NCI-H2171 (cell line): Measurements from ENCODE around the gene MAML2.

Source experiments
- DNase-seq: peaks from one replicate; lab custom pipeline; 2025; lab: John Stamatoyannopoulos, UW

MAML2 gene

DNA sequence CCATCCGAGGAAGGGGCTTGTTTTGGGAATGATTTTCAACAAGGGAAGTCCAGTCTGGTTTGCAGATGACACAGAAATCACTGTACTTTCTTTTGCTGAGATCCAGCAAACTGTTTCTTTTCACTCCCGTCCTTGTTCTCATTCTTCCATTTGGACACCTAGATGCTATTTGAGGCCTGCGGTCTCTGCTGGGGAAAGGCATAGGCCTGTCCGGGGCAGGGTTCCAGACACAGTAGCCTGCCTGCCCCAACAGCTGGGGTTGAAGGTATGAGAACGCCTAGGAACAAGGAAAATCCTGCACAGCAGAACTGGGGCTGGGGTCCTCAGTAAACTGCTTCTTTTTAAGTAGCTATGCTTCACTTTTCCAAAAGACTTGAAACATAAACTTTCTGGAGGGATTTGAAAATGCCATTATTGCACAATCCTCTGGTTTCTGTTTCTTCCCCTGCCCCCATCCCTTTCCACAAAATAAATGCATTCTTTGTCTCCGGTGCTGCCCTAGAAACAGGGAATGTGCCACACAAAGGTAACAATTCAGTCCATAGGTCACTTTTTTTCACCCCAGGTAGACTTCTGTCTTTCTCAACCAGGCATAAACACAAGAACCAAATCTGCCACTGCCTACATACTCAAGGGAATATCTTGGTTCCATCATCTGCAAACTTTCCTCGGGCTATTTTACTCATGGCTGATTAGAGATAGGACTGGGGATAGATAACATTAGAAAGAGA lies 244.3 kb downstream of the MAML2 start:
- no peak for DNase-seq

DNA sequence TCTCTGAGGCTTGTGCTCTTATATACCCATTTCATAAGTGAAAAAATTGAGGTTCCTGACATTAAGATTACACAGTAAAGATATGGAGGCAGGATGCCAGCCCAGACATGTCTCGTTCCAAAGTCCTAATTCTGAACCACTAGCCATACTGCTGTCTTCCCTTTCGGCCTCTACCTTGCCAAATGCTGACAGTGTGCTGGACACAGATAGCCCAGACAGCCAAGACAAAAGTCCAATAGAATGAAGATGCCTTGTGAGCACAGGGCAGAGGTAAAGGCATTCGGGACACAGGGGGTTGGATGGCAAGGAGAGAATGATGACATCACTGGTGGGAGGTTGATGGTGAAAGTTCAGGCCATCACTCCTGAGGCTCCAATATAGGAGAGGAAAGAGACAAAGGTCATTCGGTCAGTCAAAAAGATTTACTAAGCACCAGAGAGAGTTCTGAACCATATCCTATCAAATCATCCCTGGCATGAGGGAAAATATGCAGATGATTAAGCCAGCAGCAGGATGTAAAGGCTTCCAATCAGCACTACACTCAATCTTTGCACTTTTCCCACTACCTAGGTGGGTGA lies 245.1 kb downstream of the MAML2 start:
- no peak for DNase-seq

DNA sequence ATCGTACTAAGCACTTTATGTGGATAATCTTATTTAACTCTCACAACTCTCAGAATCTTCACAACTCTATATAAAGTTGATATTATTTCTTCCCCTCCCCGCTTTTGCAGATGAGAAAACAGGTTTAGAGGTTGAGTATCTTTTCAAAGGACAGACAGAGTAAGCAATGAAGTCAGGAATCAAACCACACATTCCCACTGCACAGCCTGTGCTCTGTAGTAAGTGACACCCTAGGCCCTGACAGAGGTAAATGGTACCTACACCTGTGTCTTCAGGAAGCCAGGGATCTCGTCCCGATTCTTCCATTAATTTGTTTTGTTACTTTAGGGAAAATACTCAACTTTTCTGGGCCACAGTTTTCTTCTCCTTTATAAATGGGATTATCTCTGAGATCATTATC lies 246.6 kb downstream of the MAML2 start:
- no peak for DNase-seq

DNA sequence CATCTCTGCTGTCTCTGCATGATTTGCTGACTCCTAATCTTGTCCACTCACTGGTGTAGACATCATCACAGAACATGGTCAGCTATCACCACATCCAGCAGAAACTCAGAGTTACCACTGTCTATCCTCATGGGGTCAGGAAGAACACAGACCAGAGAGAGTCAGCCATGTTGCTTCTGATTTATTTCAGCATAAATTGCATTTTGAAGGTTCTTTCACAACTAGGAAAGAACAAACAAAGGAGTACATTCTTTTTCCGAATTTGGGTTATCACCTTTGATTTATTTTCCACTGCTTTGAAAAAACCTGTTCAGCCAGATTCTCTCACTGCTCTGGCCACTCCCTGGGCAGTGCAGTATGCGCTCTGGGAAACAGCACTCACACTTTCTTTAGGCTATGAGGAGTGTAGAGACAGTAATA lies 247.1 kb downstream of the MAML2 start:
- DNase-seq = no peak

DNA sequence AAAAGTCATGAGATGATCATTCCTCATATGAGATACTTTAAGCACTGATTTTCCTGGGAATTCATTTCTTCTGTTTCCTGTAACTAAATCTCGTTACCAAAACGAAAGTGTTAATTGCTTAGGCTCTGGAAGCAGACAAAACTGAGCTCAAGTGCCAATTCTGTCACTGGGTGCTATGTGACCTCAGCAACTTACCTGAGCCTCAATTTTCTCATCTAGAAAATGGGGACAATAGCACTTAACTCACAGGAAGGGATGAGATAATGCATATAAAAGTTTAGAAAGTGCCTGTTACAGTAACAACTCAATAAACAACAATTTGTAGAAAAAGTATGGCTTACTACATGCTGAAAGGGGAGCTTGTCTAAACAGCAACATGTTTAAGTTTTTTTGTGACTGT lies 248.8 kb downstream of the MAML2 start:
- DNase-seq = no peak

DNA sequence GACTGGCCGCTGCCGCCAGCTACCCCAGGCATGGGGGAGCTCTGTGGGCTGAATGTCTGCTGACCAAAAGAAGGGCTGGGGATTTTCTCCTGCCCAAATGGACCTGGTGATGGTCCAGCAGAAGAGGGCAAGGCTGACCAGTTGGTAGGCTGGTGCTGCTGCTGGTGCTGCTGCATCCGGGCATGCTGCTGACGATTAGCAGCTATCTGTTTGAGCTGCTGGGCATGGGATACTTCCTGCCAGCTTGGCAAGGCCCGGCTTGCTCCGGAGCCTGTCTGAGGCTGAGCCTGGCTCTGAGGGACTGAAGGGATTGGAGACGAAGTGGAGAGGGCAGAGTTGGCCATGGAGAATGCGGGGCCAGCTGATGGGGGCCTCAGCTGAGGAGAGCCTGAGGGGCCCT lies 250.5 kb downstream of the MAML2 start:
- no peak for DNase-seq

DNA sequence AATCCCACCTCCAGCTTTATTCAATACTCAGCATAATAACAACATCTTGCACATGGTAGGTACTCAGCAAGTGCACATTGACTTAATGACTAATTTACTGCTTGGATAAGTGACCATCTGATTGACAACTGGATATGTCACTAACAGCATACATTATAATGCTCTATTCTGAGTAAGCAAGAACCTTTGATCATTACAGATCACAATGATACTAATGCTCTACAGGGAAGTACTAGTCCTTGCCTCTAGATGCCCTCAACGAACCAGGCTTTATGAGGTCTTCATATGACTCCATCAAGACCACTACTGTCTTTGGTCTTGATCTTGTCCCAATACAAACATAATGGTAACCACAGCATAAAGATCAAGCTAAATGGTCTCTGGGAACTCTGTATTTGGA lies 251.5 kb downstream of the MAML2 start:
- DNase-seq = no peak

DNA sequence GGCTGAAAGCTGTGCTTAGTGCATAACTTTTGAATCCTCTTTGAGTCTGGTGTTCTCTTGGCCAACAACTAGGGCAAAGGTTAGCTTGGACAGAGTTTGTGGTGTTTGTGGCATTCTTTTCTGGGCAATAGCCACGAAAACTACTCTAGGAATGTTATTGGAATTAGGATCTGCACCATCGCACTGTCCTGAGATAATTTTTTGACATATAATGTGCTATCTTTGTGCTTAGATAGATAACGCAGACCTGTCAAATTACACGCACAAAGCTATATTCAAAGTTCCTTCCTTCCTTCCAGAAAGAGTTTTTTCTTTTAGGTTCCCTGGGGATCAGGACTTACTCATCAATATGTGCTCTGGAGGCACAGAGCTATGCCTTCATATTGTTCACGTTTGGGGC lies 252.3 kb downstream of the MAML2 start:
- DNase-seq = no peak

DNA sequence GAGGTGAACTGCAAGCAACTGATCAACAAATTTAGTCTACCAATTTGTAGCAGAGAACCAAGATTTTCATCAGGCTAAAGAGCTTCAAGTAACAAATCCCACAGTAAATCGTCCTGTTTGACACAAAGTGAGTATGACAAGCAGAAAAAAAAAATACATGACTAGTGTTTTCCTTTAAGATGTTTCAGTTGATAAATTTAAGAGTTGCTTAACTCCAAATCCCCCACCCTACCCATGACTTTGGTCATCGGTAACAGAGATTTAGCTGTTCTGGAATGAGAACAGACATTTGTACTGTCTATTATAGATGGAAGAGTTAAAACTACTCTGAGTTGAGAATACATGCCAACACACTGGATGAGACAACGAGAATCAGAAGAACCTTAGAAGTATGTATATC lies 254.1 kb downstream of the MAML2 start:
- DNase-seq = no peak

DNA sequence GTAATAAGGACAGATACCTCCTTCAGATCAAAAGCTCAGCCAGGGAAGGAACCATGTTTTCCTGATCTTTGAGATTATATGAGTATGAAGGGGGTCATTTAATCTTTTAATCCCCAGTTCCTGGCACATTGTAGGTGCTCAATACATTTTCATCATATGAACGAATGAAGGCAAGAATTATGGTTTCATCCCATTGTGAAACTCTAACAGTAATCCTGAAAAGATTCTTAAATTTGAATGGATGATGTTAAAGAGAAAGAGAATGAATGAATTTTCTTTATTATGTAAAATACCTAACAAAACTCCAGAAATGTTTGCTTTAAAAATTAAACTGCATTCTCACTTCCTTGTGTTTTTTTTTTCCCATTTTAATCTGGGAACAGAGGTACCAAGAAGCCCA lies 256.9 kb downstream of the MAML2 start:
- no peak for DNase-seq

DNA sequence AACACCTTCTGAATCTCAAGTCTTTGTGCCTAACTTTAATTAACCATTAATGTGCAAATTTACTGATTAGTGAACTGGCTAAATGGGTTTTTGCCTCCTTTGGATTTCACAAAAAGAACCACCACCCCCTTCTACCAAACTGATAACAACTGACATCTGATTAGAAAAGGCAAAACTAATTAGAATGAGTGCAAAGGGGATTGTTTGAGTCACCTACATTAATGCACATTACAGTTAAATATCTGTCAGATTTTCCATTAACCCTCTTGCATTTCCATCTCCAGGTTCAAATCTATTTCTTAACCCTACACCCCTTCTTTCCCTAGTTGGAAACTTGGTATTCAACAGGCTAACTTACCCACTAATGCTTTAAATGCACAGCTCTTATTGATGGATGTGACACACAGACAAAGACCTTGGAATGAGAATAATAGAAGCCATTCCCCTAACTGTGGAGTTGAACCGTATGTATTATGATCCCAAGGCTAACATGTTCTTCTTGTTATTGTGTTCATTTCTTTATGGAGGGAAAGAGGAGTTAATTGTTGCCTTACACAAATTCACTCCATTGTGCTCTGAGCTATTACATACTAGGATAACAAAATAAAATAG lies 257.6 kb downstream of the MAML2 start:
- DNase-seq = no peak

DNA sequence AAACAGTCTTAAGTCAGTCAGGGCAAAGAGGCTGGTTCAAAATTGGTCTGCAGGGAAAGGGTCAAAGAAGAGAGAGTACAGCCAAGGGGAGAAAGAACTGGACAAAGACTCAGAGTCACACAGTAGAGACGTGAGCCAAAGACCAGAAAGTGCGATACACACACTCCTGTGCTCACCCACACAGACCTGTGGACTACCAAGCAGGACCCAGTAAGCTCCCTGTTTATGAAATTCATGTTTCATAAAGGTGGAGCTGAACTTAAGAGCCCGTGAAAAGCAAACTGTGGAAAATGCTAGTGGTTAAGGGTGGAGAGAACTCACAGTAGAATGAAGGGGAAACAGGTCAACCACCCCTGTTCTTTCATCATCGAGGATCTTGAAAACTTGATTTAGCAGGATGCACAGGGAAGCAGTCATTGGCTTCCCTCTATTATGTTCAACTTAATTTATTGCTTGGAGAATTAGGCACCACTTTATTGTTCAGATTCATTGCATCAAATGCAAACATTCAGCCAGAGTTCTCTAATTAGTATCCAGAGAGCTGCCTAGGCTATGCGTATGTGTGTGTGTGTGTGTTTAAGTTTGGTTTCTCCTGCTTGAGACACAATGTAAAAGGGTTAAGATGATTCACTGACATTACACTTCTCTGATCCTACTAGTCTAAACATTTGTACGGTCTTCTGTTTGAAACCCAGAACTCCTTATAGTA lies 258.2 kb downstream of the MAML2 start:
- DNase-seq = no peak

DNA sequence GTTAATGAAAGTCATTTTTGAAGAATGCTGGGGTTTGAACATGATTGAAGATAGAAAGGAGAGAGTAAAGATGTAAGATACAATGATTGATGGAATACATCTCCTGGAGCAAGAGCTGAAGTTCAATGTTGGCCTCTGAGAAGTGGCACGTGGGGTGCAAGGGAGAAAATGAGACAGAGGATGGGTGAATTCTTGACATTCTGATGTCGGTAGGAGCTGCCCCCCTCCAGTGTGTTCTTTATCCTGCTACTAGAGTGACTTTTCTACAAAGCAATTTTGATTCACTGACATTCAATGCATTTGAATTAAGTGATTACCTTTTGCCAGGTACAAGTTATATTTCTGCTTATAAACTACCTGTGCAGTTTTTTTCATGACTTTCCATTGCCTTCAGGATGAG lies 260.1 kb downstream of the MAML2 start:
- no peak for DNase-seq

DNA sequence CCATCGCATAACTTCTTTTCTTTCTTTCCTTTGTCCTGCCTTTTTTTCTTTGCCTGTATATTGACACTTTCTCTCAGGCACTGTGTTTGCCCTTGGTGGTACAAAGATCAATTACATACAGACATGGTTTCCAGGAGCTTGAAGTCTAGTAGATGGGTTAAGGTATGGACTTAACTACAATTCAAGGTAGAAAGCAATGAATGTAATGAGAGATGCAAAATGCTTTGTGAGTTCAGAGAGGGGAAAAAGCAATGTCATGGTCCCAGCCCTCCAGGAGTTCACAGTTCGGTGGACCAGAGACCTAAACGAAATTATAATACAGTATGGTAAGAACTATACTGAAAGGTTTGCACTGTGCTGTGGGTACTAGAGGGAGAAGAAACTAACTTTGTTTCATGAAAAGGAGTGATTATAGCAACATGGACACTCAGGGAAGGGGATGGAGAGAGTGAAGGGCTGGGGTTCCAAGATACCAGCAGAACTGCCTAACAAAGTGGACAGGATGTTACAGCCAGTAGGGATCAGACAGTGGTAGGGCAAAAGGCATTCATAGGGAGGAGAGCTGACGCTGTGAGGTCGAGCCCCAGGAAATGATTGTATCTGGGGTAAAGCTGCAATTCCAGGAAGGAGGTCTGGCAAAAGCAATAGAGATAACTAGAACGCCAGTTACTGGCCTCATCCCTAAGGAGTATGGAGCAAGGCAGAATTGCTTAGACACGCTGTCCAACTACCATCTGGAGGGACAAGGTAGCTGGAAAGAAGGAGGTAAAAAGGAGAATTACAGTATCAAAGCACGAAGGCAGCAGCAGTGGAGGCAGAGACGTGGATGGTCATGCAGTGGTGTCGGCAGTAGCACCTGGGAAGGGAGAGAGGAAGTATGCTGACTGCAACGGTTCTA lies 260.7 kb downstream of the MAML2 start:
- DNase-seq = no peak

DNA sequence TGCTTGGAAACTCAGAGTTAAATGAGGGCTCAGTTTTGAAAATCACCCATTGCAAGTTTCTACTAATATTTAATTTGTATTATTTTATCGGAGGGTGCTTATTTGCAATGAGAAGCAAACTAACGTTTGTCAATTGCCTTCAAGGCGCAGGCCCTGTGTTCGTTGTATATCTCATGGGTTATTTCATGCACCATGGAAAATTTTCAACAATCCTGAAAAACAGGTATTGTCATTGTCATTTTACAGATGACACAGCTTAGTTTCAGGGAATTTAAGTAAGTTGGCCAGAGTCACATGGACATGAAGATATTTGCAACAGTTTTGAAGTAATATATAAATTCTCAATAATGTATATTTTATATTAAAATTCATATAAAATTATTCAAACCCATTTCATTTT lies 261.4 kb downstream of the MAML2 start:
- DNase-seq = no peak

DNA sequence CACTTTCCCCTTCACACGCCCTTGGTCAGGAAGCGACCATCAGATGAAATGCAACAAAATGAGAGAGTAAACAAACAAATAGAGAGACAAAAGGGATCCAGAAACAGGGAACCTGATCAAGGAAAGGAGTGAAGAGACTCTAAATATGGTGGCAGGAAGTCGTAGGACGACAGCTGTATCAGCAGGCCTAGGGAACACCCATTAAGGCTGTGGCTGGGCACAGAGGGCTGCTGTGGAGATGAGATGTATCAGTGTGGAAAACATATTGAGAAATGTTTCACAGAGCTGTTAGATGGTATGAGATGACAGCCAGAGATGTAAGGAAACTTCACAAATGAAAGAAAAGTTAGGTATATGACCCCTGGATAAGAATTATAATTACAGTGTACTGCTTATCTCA lies 263.3 kb downstream of the MAML2 start:
- no peak for DNase-seq

DNA sequence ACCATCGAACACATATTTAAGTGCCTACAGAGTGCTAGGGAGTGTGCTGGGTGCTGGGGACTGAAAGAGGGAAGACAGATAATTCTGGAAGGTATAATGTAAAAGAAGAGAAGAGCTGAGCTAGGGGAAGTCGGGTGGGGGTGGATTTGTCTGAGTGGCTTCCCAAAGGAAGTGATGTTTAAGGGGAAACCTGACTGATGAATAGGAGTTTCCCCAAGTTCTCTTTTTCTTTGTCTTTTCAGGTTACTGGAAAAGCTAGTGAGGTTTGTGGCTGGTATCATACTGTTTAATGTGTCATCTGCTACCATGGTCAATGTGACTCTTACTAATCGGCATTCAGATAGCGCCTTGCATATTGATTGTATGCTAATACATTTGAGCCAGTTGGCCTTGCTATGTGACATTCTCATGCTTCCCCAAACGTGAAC lies 267.4 kb downstream of the MAML2 start:
- no peak for DNase-seq

DNA sequence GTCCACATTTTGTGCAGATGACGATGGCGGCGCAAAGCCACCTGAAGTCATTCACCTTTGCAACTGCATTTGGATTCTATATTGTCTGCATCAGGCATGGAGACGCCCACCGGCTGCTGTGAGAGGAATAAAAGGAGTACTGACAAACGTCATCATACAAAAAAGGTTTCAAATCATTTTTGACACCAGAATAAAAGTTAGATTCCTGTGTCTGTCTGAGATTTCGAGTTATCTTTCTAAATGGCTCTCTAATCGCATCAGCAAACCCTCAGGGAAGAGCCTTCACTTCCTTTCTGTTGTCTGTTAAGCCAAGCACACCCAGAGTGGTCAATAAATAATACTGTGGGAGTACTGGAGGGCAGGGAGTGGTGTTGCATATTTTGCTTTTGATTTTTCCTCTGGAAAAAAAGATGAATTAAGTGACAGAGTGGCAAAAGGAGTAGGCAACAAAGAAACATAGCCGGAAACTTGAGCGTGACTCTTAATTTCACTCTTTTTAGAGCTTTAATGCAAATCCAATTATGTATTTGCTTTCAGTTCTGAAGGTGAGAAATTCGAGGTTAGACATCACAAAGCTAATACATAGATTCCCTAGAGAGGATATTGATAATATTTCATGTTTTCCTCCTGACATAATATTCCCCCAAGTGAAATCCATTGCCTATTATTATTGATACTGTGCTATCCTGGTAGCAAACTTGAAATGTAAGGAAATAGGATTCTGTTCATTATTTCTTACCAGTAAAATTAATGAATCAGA lies 268.3 kb downstream of the MAML2 start:
- DNase-seq = no peak

DNA sequence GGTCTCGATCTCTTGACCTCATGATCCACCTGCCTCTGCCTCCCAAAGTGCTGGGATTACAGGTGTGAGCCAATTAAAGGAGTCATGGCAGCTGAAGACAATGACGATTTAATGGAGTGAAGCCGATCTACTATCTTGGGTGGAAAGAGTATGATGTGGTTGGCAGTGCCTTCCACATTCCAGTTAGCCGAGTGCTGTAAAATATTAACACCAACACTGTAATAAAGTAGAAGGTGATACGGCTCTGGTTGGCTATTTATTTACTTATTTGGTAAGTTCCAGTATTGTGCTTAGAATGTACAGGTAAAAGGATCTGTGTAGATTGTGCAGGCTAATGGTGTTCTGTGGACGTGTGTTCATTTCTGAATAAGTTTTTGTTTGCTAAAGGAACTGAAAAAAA lies 269.5 kb downstream of the MAML2 start:
- no peak for DNase-seq

DNA sequence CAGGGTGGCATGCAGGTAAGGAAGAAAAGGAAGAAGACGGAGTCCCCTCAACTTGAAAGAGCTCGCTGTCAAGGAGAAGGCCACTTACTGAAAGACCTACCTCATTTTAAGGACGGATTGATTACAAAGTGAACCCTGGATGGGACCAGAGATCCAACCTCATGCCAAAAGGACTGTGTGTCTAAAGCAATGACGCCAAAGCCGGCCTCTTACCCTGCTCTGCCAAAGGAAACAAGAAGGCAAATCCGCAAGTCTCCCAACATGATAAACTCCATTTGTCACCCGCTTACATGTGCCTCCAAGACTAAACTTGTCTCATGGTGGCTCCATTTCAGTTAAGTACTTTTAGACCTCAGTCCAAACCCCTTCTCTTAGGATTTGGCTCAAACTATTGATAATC lies 270.4 kb downstream of the MAML2 start:
- DNase-seq = no peak

DNA sequence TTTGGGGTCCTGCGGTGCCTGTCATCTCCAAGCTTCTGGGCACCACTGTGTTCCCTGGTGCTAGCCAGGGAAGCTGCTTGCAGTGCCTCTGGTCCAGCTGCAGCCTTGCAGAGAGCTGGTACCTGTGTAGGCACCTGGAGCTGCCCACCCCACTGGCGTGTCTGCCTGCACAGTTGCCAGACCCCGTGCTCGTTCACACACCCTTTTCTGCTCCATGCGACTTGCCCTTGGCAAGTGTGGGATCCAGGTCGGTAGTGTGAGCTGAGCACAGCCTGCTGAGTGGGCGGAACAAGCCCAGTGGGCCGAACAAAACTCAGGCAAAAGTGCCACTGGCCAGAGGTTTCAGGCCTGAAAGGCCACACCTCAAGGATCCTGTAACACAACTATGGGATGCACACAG lies 272.5 kb downstream of the MAML2 start:
- no peak for DNase-seq
